Aorta (tissue), 5 donors: ENCODE data around the gene UNC13A. TPM values are rescaled to one million over a fixed set of nuclear protein-coding genes. Genes with fewer than 3 reads are reported as not detected.

Experiments used
- ATAC-seq: fragments of 200-7000 bp; cut with Tn5 transposase; one replicate; pipeline ENCODE4 v1.9.1; 2022; ENCODE audit warnings: moderate library complexity; ENCODE audit not compliant: low FRiP score
- DNase-seq, 2 donors: peaks; one replicate each; pipeline ENCODE4 v3.0.0-alpha.2; 2020
- H3K27ac ChIP-seq, 2 donors: one replicate each; pipeline ENCODE4 v1.5.1; 2013; ENCODE audit warnings: low read length in 2 of 2, mild to moderate bottlenecking in 2 of 2, moderate library complexity in 2 of 2, control low read depth in 1 of 2, inconsistent platforms in 1 of 2, low read depth in 1 of 2
- H3K27me3 ChIP-seq, 2 donors: one replicate each; pipeline ENCODE4 v1.6.1; 2013; ENCODE audit warnings: control low read depth in 1 of 2, low read length in 1 of 2, mild to moderate bottlenecking in 1 of 2, moderate library complexity in 1 of 2; ENCODE audit not compliant: insufficient read depth in 2 of 2, control insufficient read depth in 1 of 2
- H3K36me3 ChIP-seq, 2 donors: one replicate each; pipeline ENCODE4 v1.6.1; 2013; ENCODE audit warnings: control low read depth in 1 of 2, low read length in 1 of 2, mild to moderate bottlenecking in 1 of 2; ENCODE audit not compliant: insufficient read depth in 2 of 2, control insufficient read depth in 1 of 2
- H3K4me1 ChIP-seq, 2 donors: one replicate each; pipeline ENCODE4 v1.6.1; 2013; ENCODE audit warnings: low read length in 2 of 2, control low read depth in 1 of 2, mild to moderate bottlenecking in 1 of 2, moderate library complexity in 1 of 2; ENCODE audit not compliant: insufficient read depth in 2 of 2, control insufficient read depth in 1 of 2
- H3K4me3 ChIP-seq, 2 donors: one replicate each; pipeline ENCODE4 v1.5.1; 2013; ENCODE audit warnings: low read length in 2 of 2, control low read depth in 1 of 2, mild to moderate bottlenecking in 1 of 2
- H3K9me3 ChIP-seq: one replicate; pipeline ENCODE4 v1.6.1; 2013; ENCODE audit warnings: mild to moderate bottlenecking, low read length; ENCODE audit not compliant: control insufficient read depth
- WGBS, 2 donors: extraction: QIAGEN DNeasy Blood & Tissue Kit; methylation state at CpG; one replicate each; pipeline ENCODE4 v1.1.7; 2013; 5-methylcytosine and 5-hydroxymethylcytosine counted together
- intact Hi-C, 2 donors: fragments of 100-400 bp; cut with DNase I; formaldehyde crosslinking; loops; one replicate each; pipeline versions ENCODE4 v1.14.2 to v1.15.0; 2022
- polyA plus RNA-seq, 2 donors: library from polyadenylated mRNA; stranded (reverse); fragments of 200-250 nt; gene quantifications; one replicate each; pipeline ENCODE4 v1.2.3, GENCODE V29; 2013
- total RNA-seq, 2 donors: library from RNA; stranded (reverse); fragmentation: NEBNext Ultra II Directional; extraction: Animal tissue kit (Norgen Biotek cat#: 25700); gene quantifications; one replicate each; pipeline ENCODE4 v1.2.1, GENCODE V29; 2021
- donor health status: healthy with polysubstance abuse.
- donor health status: Bipolar disorder and iron deficiency.
- donor health status: DM: no; HTN: no; CAD: no.
- donor health status: DM: no; HTN: no; CAD: no.
- donor health status: DM: yes; HTN: yes; CAD: no.

The UNC13A gene
- total and polyA plus RNA-seq, 4 donors: 0.38 to 2.8 (median 1.9) TPM

DNA sequence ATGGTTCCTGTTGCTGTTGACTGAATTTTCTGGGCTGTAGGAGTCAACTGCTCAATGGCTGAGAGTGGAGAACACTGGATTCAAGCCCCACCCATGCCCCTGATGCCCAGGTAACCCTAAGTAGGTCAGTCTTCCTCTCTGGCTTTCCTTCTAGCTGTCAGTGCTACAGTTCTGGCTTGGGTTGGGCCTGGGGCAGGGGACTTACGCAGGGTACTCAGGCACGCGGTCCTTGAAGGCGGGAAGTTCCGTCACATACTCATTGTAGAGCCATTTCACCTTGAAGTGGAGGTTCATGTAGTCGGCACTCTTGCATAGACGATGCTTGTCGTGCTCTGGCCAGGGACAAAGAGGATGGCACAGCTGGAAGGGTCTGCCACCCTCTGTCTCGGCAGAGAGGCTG lies 55.6 kb downstream of the UNC13A start:
- ATAC-seq (no peak), DNase-seq (no peak)
- WGBS, 2 donors: 87 to 91% methylated on average over 9 of the region's 9 CpGs
- Histone ChIP-seq H3K4me3 (no peak overlapping the region), H3K9me3 (no peaks in the 10 kb centered on the region), H3K36me3 (no peaks in the 10 kb centered on the region), H3K4me1 (no peaks in the 10 kb centered on the region), H3K27ac (no peak overlapping the region), H3K27me3 (no peaks in the 10 kb centered on the region)
- intact Hi-C loops: no loop called here

DNA sequence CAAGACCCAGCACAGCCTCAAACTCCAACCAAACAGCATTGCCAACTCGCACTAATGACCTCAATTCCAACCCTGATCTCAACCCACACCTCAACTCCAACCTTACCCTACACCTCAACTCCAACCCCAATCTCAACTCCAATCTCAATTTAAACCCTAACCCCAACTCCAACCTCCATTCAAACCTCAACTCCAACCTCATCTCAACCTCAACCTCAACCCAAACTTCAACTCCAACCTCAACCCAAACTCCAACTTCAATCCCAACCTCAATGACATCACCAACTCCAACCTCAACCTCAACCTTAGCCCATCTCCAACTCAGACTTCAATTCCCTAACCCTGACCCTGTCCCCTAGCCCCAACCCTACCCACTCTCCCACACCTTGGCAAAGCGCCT lies 58.4 kb downstream of the UNC13A start:
- DNase-seq: no peak
- intact Hi-C loops: no loop called here
- Histone ChIP-seq H3K36me3 (no peaks in the 10 kb centered on the region), H3K4me1 (no peaks in the 10 kb centered on the region), H3K27ac (no peak overlapping the region), H3K9me3 (no peaks in the 10 kb centered on the region), H3K27me3 (no peaks in the 10 kb centered on the region), H3K4me3 (no peak overlapping the region)
- WGBS, 2 donors: 80 to 85% methylated on average over 2 of the region's 2 CpGs
- no peak for ATAC-seq

DNA sequence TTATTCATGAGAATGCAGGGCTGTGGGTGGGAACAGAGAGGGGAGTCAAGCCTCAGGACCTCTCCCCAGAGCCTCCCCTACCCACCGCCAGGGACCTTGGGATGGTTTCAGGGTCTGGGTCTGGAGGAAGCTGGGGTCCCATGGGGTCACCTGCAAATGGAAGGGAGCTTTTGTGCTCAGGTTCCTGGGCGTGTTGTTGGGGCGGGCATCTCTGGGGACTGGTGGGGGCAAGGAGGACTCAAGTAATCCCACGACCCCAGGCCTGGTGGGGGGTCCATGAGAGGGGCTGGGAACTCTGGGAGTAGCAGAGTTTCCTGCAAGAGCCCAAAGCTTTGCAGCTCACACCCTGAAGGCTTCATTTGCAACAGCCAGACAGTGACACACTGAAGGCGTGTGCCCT lies 60.2 kb downstream of the UNC13A start:
- no peak for DNase-seq
- 64 to 65% methylated on average over 5 of the region's 5 CpGs for WGBS, 2 donors
- Histone ChIP-seq H3K27ac (no peak overlapping the region), H3K27me3 (no peaks in the 10 kb centered on the region), H3K36me3 (no peaks in the 10 kb centered on the region), H3K4me3 (no peak overlapping the region), H3K9me3 (no peaks in the 10 kb centered on the region), H3K4me1 (no peaks in the 10 kb centered on the region)
- ATAC-seq: no peak
- intact Hi-C loops: no loop called here

DNA sequence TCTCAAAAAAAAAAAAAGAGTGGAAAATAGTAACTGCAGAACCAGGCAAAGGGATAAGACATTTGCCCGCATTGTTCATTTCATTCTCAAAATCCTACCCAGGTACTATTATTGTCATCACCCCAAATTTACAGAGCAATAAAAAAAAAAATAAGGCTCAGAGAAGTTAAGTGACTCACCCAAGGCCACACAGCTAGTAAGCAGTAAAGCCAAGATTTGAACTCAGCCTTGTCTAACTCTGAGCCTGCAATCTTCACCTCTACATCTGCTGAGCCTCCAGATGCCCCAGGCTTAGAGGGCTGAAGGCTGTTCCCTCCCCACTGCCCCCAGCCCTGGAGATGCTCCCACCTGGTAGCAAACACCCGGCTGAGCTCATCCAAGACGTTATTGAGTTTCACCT lies 61.0 kb downstream of the UNC13A start:
- DNase-seq (no peak), ATAC-seq (no peak)
- Histone ChIP-seq H3K36me3 (no peaks in the 10 kb centered on the region), H3K27me3 (no peaks in the 10 kb centered on the region), H3K27ac (no peak overlapping the region), H3K9me3 (no peaks in the 10 kb centered on the region), H3K4me1 (no peaks in the 10 kb centered on the region), H3K4me3 (no peak overlapping the region)
- intact Hi-C loops: no loop called here
- WGBS, 2 donors: 84 to 85% methylated on average over 3 of the region's 3 CpGs

- H3K9me3 ChIP-seq: peaks cover 4% of the 10 kb centered on the region
- 86 to 89% methylated on average over 12 of the region's 12 CpGs for WGBS, 2 donors
- ATAC-seq (no peak), DNase-seq (no peak)
- intact Hi-C loops: no loop called here
- no peak overlapping the region for H3K27ac ChIP-seq
- no peaks in the 10 kb centered on the region for H3K36me3 ChIP-seq
- H3K4me1 ChIP-seq: no peaks in the 10 kb centered on the region
- H3K4me3 ChIP-seq: no peak overlapping the region
- H3K27me3 ChIP-seq: no peaks in the 10 kb centered on the region
These were observed 61.6 kb downstream of the UNC13A start for GRCh38 chr19:17626456-17627015.

DNA sequence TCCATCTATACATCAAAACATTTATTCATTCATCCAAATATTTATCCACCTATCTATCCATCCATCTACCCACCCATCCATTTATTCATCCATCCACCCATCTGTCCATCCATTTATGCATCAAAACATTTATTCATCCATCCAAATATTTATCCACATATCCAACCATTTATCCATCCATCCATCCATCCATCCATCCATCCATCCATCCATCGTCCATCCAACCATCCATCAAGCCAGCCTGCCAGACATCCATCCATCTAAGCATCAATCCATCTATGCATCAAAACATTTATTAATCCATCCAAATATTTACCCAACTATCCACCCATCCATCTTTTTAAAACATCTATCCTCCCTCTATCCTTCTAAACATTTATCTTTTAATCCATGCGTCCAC lies 62.2 kb downstream of the UNC13A start:
- no peak for DNase-seq
- no peak for ATAC-seq
- Histone ChIP-seq H3K36me3 (no peaks in the 10 kb centered on the region), H3K27ac (no peak overlapping the region), H3K4me3 (no peak overlapping the region), H3K27me3 (no peaks in the 10 kb centered on the region), H3K4me1 (no peaks in the 10 kb centered on the region), H3K9me3 (peaks cover 6% of the 10 kb centered on the region)
- 81 to 86% methylated on average over 2 of the region's 2 CpGs for WGBS, 2 donors
- intact Hi-C loops: no loop called here

DNA sequence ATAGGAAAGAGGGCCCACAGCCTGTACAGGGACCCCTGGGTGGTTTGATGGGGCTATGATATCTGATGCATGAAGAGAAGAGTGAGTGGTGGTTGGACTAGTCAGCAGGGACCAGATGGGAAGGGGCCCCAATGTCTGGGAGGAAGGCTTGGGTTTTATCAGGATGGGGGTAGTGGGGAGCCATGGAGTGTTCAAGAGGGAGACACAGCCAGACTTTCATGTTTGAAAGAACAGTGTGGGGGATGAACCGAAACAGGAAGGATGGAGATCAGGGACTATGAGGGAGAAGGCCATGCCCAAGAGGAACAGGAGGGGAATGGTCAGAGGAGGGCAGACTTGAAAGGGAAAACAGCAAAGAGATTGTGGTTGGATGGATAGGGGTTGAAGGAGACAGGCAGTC lies 63.1 kb downstream of the UNC13A start:
- Histone ChIP-seq H3K27ac (no peak overlapping the region), H3K27me3 (no peaks in the 10 kb centered on the region), H3K9me3 (peaks cover 6% of the 10 kb centered on the region), H3K4me3 (no peak overlapping the region), H3K4me1 (no peaks in the 10 kb centered on the region), H3K36me3 (no peaks in the 10 kb centered on the region)
- WGBS, 2 donors: 90% methylated on average over 1 of the region's 1 CpG
- DNase-seq: no peak
- intact Hi-C loops: no loop called here
- no peak for ATAC-seq

- intact Hi-C loops: no loop called here
These were observed 63.7 kb downstream of the UNC13A start for GRCh38 chr19:17624314-17624991.

GRCh38 chr19:17623224-17623935 lies 64.8 kb downstream of the UNC13A start:
- Histone ChIP-seq H3K4me1 (no peaks in the 10 kb centered on the region), H3K27me3 (no peaks in the 10 kb centered on the region), H3K36me3 (no peaks in the 10 kb centered on the region), H3K9me3 (peaks cover 6% of the 10 kb centered on the region), H3K4me3 (no peak overlapping the region), H3K27ac (no peak overlapping the region)
- intact Hi-C loops: no loop called here
- ATAC-seq (peak; percentile 23), DNase-seq (no peak)
- 79 to 86% methylated on average over 16 to 31 of the region's 31 CpGs for WGBS, 2 donors

More at GRCh38 chr19:17624314-17624991, 63.7 kb downstream of the UNC13A start:
- H3K27ac ChIP-seq: no peak overlapping the region
- H3K9me3 ChIP-seq: peaks cover 6% of the 10 kb centered on the region
- ATAC-seq (no peak), DNase-seq (no peak)
- H3K4me3 ChIP-seq: no peak overlapping the region
- H3K36me3 ChIP-seq: no peaks in the 10 kb centered on the region
- 81 to 82% methylated on average over 16 of the region's 16 CpGs for WGBS, 2 donors
- H3K27me3 ChIP-seq: no peaks in the 10 kb centered on the region
- no peaks in the 10 kb centered on the region for H3K4me1 ChIP-seq
